Progenitor cell of endocrine pancreas (in vitro differentiated cells): Measurements from ENCODE around the gene PFAS. TPM values are rescaled to one million over a fixed set of nuclear protein-coding genes. Genes with fewer than 3 reads are reported as not detected.

ENCODE experiments used
- DNase-seq: peaks from one replicate; pipeline ENCODE4 v3.0.0; 2021; ENCODE audit warnings: low spot score; ENCODE audit not compliant: unreplicated experiment
- H3K27ac Mint-ChIP-seq: 2 replicates; pipeline ENCODE4 v1.8.0; 2021; ENCODE audit warnings: mild to moderate bottlenecking, moderate library complexity, mixed read lengths
- H3K27me3 Mint-ChIP-seq: 2 replicates; pipeline ENCODE4 v1.8.0; 2021; ENCODE audit warnings: mixed read lengths
- H3K36me3 Mint-ChIP-seq: 2 replicates; pipeline ENCODE4 v1.8.0; 2022; ENCODE audit warnings: mixed read lengths; ENCODE audit not compliant: insufficient read depth
- H3K4me1 Mint-ChIP-seq: 2 replicates; pipeline ENCODE4 v1.8.0; 2021; ENCODE audit warnings: low read depth, mixed read lengths
- H3K4me3 Mint-ChIP-seq: 2 replicates; pipeline ENCODE4 v1.8.0; 2021; ENCODE audit warnings: low read depth, mild to moderate bottlenecking, moderate library complexity, mixed read lengths
- H3K9me3 Mint-ChIP-seq: 2 replicates; pipeline ENCODE4 v1.8.0; 2021; ENCODE audit warnings: low read depth, mixed read lengths
- CTCF ChIP-seq: fragments of 200-600 bp; sonication (generic); IDR thresholded peaks from one replicate; pipeline ENCODE4 v1.5.0; 2021; ENCODE audit warnings: antibody characterized with exemption, mild to moderate bottlenecking; ENCODE audit not compliant: unreplicated experiment
- total RNA-seq: library from RNA; stranded (reverse); gene quantifications from 2 replicates; pipeline ENCODE4 v1.2.1, GENCODE V29; 2021

The PFAS gene
- total RNA-seq, 1 donor from 2014 or later, result 110 TPM

DNA sequence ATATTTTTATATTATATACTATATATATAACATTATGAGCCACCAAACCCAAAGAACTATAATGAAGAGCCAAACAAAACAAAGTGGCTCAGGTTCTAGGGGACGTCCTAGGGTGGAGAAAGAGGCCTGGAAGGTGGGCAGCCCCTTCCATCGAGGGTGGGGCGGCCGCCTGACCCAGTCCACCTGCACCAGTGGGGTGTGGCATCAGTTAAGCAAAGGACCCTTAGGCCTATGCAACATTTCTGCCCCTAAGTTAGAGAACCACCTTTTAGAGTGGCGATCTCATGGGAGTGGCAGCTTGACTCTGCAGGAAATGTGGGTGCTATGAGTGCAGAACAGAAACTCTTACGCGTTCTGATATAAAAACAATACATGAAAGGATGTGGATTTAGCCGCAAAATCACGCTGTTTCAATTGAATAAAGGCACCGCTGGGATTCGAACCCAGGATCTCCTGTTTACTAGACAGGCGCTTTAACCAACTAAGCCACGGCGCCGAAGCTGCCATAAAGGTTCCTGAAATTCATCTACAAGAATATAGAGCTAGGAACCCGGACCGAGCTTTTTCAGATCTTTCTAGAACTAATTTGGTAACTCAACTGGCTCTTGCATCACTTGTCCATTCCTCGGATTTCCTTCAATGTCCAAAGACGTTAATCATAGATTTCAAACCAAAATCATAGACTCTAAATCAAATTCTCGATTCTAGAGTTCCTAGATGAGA is 23.1 kb upstream of the PFAS start:
- H3K36me3 Mint-ChIP-seq, result peaks cover 19% of the 10 kb centered on the region
- peak overlapping the region; percentile 90 for H3K27ac Mint-ChIP-seq
- H3K27me3 Mint-ChIP-seq, result no peaks in the 10 kb centered on the region

DNA sequence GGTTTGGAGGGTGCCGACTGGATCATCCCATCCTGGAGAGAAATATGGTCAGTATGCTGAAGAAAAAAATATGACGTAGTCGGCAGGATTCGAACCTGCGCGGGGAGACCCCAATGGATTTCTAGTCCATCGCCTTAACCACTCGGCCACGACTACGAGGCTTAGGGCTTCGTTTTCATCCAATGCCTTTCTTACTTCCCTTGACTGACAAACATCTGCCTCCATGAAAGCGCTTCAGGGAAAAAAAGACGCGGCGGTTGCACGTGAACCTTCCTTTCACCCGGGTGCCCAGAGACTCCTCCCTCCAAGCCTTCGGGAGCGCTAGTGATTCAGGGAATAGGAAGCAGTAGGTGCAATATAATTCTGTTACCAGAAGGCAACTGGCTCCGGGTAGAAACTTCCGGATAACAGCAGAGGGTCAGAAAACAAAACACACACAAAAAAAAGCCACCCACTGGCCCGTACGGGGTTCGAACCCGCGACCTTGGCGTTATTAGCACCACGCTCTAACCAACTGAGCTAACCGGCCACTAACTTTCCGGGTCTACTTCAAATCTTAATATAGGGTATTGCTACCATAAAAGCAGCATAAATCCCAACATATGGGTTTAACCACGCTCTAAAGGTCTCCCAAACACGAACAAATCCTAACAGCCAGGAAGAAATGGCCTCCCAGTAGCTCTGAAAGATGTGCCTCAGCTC is 22.4 kb upstream of the PFAS start:
- DNase-seq, result peak; percentile 37
- TF ChIP-seq CTCF, result no peak
- H3K27me3 Mint-ChIP-seq, result no peaks in the 10 kb centered on the region
- H3K4me1 Mint-ChIP-seq, result peaks cover 9% of the 10 kb centered on the region
- peak overlapping the region; percentile 71 for H3K4me3 Mint-ChIP-seq
- H3K9me3 Mint-ChIP-seq, result no peaks in the 10 kb centered on the region
- H3K27ac Mint-ChIP-seq, result peak overlapping the region; percentile 90
- peaks cover 24% of the 10 kb centered on the region for H3K36me3 Mint-ChIP-seq

More for the DNA sequence above, 23.1 kb upstream of the PFAS start:
- H3K4me3 Mint-ChIP-seq, result peak overlapping the region; percentile 71
- H3K4me1 Mint-ChIP-seq, result peaks cover 11% of the 10 kb centered on the region
- no peak for DNase-seq
- H3K9me3 Mint-ChIP-seq, result no peaks in the 10 kb centered on the region
- TF ChIP-seq CTCF, result no peak

GRCh38 chr17:8227238-8227581 is 21.9 kb upstream of the PFAS start:
- no peaks in the 10 kb centered on the region for H3K9me3 Mint-ChIP-seq
- H3K4me1 Mint-ChIP-seq, result peaks cover 9% of the 10 kb centered on the region
- DNase-seq, result no peak
- no peak for TF ChIP-seq CTCF
- H3K27ac Mint-ChIP-seq, result peak overlapping the region; percentile 90
- no peaks in the 10 kb centered on the region for H3K27me3 Mint-ChIP-seq
- H3K4me3 Mint-ChIP-seq, result peak overlapping the region; percentile 71
- peaks cover 26% of the 10 kb centered on the region for H3K36me3 Mint-ChIP-seq

DNA sequence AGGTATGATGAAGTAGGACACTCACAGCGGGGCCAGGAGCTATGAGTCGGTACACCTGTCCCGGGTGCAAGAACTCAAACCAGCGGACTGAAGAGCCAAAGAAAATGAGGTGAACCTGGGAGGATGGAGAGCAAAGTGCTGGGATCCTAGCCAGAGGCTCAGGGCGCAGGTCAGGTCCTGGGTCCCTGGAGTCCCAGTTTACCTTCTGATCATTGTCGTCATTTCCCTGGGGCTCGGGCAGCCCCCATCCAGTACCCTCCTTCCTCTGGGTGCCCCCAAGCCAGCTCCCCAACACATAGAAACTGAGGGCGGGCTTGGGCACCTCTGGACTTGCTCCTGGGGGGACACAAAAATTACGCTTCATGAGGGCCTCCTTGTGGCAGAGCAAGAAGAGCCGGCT is 17.4 kb upstream of the PFAS start:
- no peak for DNase-seq
- Mint-ChIP-seq H3K36me3 (peaks cover 41% of the 10 kb centered on the region), H3K4me1 (peaks cover 2% of the 10 kb centered on the region), H3K4me3 (no peak overlapping the region), H3K27me3 (no peaks in the 10 kb centered on the region), H3K9me3 (no peaks in the 10 kb centered on the region), H3K27ac (no peak overlapping the region)
- no peak for TF ChIP-seq CTCF

GRCh38 chr17:8234361-8235270 is 14.5 kb upstream of the PFAS start:
- H3K4me3 Mint-ChIP-seq, result no peak overlapping the region
- no peak for DNase-seq
- peaks cover 2% of the 10 kb centered on the region for H3K4me1 Mint-ChIP-seq
- no peaks in the 10 kb centered on the region for H3K27me3 Mint-ChIP-seq
- peaks cover 37% of the 10 kb centered on the region for H3K36me3 Mint-ChIP-seq
- H3K27ac Mint-ChIP-seq, result no peak overlapping the region
- TF ChIP-seq CTCF, result no peak
- no peaks in the 10 kb centered on the region for H3K9me3 Mint-ChIP-seq
